Epithelial cell of esophagus (primary cell): ENCODE measurements around the gene DSCAM.

Experiments
- DNase-seq: peaks from one replicate; pipeline ENCODE4 v3.0.0; 2010; ENCODE audit warnings: low read depth
- H3K4me3 ChIP-seq: 2 replicates; pipeline ENCODE4 v1.5.1; 2011; ENCODE audit warnings: mild to moderate bottlenecking, low read length, control low read depth
- CTCF ChIP-seq: IDR thresholded peaks from 2 replicates; pipeline ENCODE4 v1.5.1; 2011; ENCODE audit warnings: low read depth, mild to moderate bottlenecking, low read length, control low read depth, inconsistent platforms; ENCODE audit not compliant: insufficient read depth; ENCODE audit errors: missing control alignments

The DSCAM gene

GRCh38 chr21:40616377-40616704 is 230.6 kb downstream of the DSCAM start:
- H3K4me3 ChIP-seq = no peak overlapping the region
- no peak for TF ChIP-seq CTCF
- DNase-seq = peak; percentile 24

GRCh38 chr21:40615505-40616376 is 231.2 kb downstream of the DSCAM start:
- no peak overlapping the region for H3K4me3 ChIP-seq
- TF ChIP-seq CTCF = peak; percentile 8
- DNase-seq = peak; percentile 65

- TF ChIP-seq CTCF = no peak
- no peak overlapping the region for H3K4me3 ChIP-seq
- no peak for DNase-seq
Observed at GRCh38 chr21:40613546-40614030, 233.4 kb downstream of the DSCAM start.

GRCh38 chr21:40610345-40610744 is 236.6 kb downstream of the DSCAM start:
- TF ChIP-seq CTCF = no peak
- DNase-seq = no peak
- H3K4me3 ChIP-seq = no peak overlapping the region

- DNase-seq = no peak
- H3K4me3 ChIP-seq = no peak overlapping the region
Observed at GRCh38 chr21:40606341-40606740, 240.6 kb downstream of the DSCAM start.

GRCh38 chr21:40605094-40605493 is 241.9 kb downstream of the DSCAM start:
- TF ChIP-seq CTCF = no peak

More at GRCh38 chr21:40606341-40606740, 240.6 kb downstream of the DSCAM start:
- TF ChIP-seq CTCF = no peak

GRCh38 chr21:40603774-40604173 is 243.2 kb downstream of the DSCAM start:
- TF ChIP-seq CTCF = no peak
- H3K4me3 ChIP-seq = no peak overlapping the region
- no peak for DNase-seq

More at GRCh38 chr21:40605094-40605493, 241.9 kb downstream of the DSCAM start:
- DNase-seq = no peak
- no peak overlapping the region for H3K4me3 ChIP-seq
